Measurements from ENCODE around the gene ALG11.

GRCh38 chr13:51999510-51999911 is 12.7 kb upstream of the ALG11 start:
- no peak for TF ChIP-seq CTCF (IDR thresholded peaks at IDR 0.05)
- TF ChIP-seq POLR2AphosphoS5 (IDR thresholded peaks at IDR 0.05), result peak; percentile 43
